ENCODE measurements around the gene KRTAP23-1. TPM values are rescaled to one million over a fixed set of nuclear protein-coding genes. Genes with fewer than 3 reads are reported as not detected.
A peak's percentile ranks its signal among the peaks of the same experiment; 100 is the strongest.

KRTAP23-1 gene
- total RNA-seq, 1 donor from 2014 or later = not detected

- Mint-ChIP-seq H3K27ac (ENCODE audit: unreplicated experiment) (no peak overlapping the region), H3K36me3 (ENCODE audit: unreplicated experiment) (no peaks in the 10 kb centered on the region), H3K27me3 (ENCODE audit: unreplicated experiment) (no peaks in the 10 kb centered on the region), H3K4me3 (ENCODE audit: unreplicated experiment) (no peak overlapping the region), H3K9me3 (ENCODE audit: unreplicated experiment) (peaks cover 5% of the 10 kb centered on the region), H3K4me1 (ENCODE audit: unreplicated experiment) (peaks cover 26% of the 10 kb centered on the region)
- DNase-seq (ENCODE audit: extremely low spot score, unreplicated experiment) = no peak
- TF ChIP-seq, protein P1, sequence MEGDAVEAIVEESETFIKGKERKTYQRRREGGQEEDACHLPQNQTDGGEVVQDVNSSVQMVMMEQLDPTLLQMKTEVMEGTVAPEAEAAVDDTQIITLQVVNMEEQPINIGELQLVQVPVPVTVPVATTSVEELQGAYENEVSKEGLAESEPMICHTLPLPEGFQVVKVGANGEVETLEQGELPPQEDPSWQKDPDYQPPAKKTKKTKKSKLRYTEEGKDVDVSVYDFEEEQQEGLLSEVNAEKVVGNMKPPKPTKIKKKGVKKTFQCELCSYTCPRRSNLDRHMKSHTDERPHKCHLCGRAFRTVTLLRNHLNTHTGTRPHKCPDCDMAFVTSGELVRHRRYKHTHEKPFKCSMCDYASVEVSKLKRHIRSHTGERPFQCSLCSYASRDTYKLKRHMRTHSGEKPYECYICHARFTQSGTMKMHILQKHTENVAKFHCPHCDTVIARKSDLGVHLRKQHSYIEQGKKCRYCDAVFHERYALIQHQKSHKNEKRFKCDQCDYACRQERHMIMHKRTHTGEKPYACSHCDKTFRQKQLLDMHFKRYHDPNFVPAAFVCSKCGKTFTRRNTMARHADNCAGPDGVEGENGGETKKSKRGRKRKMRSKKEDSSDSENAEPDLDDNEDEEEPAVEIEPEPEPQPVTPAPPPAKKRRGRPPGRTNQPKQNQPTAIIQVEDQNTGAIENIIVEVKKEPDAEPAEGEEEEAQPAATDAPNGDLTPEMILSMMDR (IDR thresholded peaks at IDR 0.05) = peak; percentile 90
Observed at GRCh38 chr21:30340714-30341573, 7.5 kb downstream of the KRTAP23-1 start.

GRCh38 chr21:30338717-30339116 lies 9.7 kb downstream of the KRTAP23-1 start:
- no peaks in the 10 kb centered on the region for H3K27me3 Mint-ChIP-seq (ENCODE audit: unreplicated experiment)
- TF ChIP-seq, protein P1 (IDR thresholded peaks at IDR 0.05) = no peak
- no peak for DNase-seq (ENCODE audit: extremely low spot score, unreplicated experiment)
- peaks cover 39% of the 10 kb centered on the region for H3K4me1 Mint-ChIP-seq (ENCODE audit: unreplicated experiment)
- no peak overlapping the region for H3K4me3 Mint-ChIP-seq (ENCODE audit: unreplicated experiment)
- H3K36me3 Mint-ChIP-seq (ENCODE audit: unreplicated experiment) = no peaks in the 10 kb centered on the region
- no peaks in the 10 kb centered on the region for H3K9me3 Mint-ChIP-seq (ENCODE audit: unreplicated experiment)
- H3K27ac Mint-ChIP-seq (ENCODE audit: unreplicated experiment) = no peak overlapping the region

DNA sequence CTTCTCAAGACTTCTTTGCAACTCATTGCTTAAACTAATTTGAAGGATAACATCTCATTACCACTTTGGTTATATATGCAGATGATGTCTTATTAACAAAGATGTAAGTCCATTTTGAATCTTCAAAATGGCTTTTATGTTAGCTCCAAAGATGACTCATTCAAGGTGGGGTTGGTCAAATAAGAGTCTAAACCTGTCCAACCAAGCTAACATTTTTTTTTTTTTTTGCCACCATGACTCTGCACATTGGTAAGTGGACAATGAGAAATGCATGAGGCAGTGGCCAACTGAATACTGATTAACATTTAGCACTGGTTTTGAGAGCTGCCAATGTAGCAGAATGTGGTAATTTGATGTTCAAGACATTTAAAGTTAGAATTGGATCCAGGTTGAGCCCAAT lies 10.6 kb downstream of the KRTAP23-1 start:
- Mint-ChIP-seq H3K27ac (ENCODE audit: unreplicated experiment) (peak overlapping the region; percentile 70), H3K36me3 (ENCODE audit: unreplicated experiment) (no peaks in the 10 kb centered on the region), H3K27me3 (ENCODE audit: unreplicated experiment) (no peaks in the 10 kb centered on the region), H3K4me3 (ENCODE audit: unreplicated experiment) (no peak overlapping the region), H3K9me3 (ENCODE audit: unreplicated experiment) (no peaks in the 10 kb centered on the region), H3K4me1 (ENCODE audit: unreplicated experiment) (peaks cover 48% of the 10 kb centered on the region)
- TF ChIP-seq, protein P1 (IDR thresholded peaks at IDR 0.05) = no peak
- no peak for DNase-seq (ENCODE audit: extremely low spot score, unreplicated experiment)

GRCh38 chr21:30337276-30337744 lies 11.1 kb downstream of the KRTAP23-1 start, which contains the start of gene KRTAP27-1:
Gene KRTAP27-1, minus strand, starts transcription at chr21:30337694. Its CDS starts 26 bp downstream, at chr21:30337668.
- Mint-ChIP-seq H3K4me3 (ENCODE audit: unreplicated experiment) (no peak within 1 kb of the TSS), H3K9me3 (ENCODE audit: unreplicated experiment) (no peaks in the 10 kb centered on the region), H3K27ac (ENCODE audit: unreplicated experiment) (peak within 1 kb of the TSS; percentile 70), H3K36me3 (ENCODE audit: unreplicated experiment) (no peaks in the 10 kb centered on the region), H3K4me1 (ENCODE audit: unreplicated experiment) (peaks cover 53% of the 10 kb centered on the region), H3K27me3 (ENCODE audit: unreplicated experiment) (no peaks in the 10 kb centered on the region)
- no peak for DNase-seq (ENCODE audit: extremely low spot score, unreplicated experiment)
- TF ChIP-seq, protein P1 (IDR thresholded peaks at IDR 0.05) = no peak

GRCh38 chr21:30336596-30336995 lies 11.8 kb downstream of the KRTAP23-1 start:
- no peaks in the 10 kb centered on the region for H3K27me3 Mint-ChIP-seq (ENCODE audit: unreplicated experiment)
- H3K36me3 Mint-ChIP-seq (ENCODE audit: unreplicated experiment) = no peaks in the 10 kb centered on the region
- H3K27ac Mint-ChIP-seq (ENCODE audit: unreplicated experiment) = peak overlapping the region; percentile 70
- no peak for DNase-seq (ENCODE audit: extremely low spot score, unreplicated experiment)
- TF ChIP-seq, protein P1 (IDR thresholded peaks at IDR 0.05) = no peak
- peaks cover 54% of the 10 kb centered on the region for H3K4me1 Mint-ChIP-seq (ENCODE audit: unreplicated experiment)
- H3K4me3 Mint-ChIP-seq (ENCODE audit: unreplicated experiment) = no peak overlapping the region
- H3K9me3 Mint-ChIP-seq (ENCODE audit: unreplicated experiment) = no peaks in the 10 kb centered on the region
